Raji (cell line): ENCODE data around the gene ATXN3.

Source experiments
- POLR2A ChIP-seq: IDR thresholded peaks from 2 replicates; pipeline ENCODE4 v1.6.1; 2011; ENCODE audit warnings: low read depth, low read length, control low read depth; ENCODE audit not compliant: insufficient read depth

ATXN3 gene

DNA sequence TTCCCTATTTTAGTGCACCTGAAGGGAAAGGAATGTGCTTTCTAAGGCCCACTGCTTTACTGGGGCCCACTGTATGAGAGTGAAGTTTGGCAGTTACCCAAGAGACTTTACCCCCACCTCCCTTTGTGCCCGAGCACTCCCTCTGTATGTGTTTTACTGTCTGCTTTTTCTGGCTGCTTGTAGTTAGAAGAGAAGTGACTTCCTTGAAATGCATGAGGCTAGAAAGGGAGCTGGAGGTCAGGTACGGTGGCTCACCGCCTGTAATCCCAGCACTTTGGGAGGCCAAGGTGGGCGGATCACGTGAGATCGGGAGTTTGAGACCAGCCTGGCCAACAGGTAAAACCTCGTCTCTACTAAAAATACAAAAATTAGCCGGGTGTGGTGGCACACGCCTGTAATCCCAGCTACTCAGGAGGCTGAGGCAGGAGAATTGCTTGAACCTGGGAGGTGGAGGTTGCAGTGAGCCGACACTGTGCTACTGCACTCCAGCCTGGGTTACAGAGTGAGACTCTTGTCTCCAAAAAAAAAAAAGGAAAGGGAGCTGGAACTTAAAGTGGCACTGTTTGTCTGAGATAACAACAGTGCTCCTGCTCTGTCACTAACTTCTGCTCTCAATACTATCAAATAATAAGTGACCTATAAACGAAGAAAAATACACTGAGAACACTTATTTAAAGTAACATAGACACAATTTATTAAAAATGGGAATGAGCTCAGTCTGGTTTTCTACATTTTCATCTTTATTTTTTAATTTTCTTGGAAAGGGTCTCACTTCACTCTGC, 72.3 kb downstream of the ATXN3 start:
- no peak for TF ChIP-seq POLR2A

DNA sequence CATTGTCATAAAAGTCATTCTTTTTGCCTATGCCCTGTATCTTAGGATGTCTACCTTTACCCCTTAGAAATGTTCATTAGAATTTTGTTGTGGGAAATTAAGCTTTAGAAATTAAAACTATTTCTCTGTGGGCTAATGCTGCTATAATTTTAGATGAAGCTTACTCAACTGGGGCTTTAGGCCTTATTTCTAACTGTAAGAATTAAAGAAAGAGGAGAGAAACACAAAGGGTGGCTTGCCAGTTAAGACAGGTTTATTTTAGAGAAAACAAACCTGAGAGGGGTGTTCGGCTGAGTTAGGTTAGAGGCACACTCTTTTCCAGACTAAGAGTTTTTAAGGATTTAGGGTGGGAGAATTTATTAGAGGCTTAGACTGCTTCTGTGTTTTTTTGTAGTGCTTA, 72.9 kb downstream of the ATXN3 start:
- TF ChIP-seq POLR2A: no peak

DNA sequence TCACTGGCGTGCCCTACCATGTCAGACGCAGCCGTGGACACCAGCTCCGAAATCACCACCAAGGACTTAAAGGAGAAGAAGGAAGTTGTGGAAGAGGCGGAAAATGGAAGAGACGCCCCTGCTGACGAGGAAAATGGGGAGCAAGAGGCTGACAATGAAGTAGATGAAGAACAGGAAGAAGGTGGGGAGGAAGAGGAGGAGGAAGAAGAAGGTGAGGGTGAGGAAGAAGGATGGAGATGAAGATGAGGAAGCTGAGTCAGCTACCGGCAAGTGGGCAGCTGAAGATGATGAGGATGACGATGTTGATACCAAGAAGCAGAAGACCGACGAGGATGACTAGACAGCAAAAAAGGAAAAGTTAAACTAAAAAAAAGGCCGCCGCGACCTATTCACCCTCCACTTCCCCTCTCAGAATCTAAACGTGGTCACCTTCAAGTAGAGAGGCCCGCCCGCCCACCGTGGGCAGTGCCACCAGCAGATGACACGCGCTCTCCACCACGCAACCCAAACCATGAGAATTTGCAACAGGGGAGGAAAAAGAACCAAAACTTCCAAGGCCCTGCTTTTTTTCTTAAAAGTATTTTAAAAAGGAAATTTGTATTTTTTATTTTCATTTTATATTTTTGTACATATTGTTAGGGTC, 79.7 kb downstream of the ATXN3 start:
- TF ChIP-seq POLR2A: no peak

DNA sequence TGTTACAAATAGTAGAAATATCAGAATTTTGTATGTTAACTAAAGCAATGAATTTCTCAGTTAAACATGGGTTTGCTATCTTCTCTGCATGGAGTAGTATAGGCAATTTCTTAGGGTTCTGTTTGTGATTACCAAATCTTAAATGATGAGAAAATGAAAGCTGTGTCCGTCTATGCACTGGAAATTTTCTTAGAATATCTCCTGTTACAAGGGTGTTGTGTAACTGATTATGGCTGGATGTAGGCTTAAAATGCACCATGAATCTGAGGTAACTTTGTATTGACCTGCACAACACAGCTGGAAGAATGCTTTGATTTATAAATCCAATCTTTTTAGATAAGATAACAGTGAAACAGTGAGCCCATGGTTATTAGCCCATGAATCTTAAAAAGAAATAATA, 84.3 kb downstream of the ATXN3 start:
- no peak for TF ChIP-seq POLR2A

DNA sequence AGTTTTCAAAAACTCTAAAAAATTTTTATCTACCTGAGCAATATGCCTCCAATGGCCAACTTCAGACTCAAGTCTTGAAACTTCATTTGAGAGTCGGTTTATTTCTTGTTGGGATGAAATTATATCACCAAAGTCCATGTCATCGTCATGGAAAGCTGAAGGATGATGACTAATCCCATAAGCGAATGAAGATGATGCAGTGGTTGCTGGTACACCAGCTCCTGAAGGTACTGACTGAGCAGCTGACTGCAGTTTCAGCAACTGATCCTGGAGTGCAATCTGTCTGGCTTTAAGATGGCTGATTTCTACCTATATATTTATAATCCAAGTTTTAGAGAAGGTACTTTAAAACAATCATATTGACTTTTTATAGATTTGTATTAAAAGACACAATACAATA, 84.9 kb downstream of the ATXN3 start:
- no peak for TF ChIP-seq POLR2A

DNA sequence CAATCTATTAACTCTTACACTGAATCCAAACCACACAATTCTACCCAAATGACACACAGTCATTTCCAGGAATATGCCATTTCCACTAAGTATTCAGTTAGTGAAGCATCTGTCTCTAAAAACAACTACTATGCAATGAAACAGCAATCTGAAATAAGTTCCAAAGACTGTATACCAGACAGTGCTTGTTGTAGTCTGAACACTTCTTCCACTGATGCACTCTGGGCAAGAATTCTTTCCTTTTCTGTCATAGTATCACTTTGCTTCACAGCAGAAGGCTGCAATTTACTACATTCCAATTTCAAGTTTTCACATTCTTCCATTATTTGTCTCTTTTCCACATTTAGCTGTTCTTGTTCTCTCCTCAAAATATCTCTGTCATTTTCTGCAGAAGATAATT, 92.3 kb downstream of the ATXN3 start:
- TF ChIP-seq POLR2A: no peak

DNA sequence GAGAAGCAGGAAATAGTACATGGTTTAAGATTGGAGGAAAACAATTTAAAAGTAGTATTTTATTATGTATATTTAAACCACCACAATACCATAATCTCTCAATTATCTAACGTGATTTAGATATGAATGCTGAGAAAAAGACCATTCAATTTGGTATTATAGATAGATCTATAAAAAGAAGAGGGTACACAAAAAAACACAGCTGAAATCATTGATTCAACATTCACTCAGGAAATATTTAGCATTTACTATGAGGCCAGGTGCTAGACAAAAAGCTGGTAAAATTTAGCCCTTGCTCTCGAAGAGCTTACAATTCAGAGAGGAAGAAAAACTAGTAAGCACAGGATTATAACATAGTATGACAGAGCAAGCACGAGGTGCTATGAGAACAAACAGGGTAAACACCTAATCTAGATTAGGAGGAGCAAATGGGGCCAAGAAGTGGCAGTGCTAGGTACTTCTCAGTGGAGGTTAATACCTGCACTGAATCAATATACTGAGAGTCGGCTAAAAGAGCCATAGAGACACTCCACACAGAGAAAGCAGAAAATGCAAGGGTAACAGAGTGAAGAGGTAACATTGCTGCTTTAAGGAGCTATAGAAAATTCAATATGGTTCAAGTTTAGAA, 94.1 kb downstream of the ATXN3 start:
- TF ChIP-seq POLR2A: no peak

DNA sequence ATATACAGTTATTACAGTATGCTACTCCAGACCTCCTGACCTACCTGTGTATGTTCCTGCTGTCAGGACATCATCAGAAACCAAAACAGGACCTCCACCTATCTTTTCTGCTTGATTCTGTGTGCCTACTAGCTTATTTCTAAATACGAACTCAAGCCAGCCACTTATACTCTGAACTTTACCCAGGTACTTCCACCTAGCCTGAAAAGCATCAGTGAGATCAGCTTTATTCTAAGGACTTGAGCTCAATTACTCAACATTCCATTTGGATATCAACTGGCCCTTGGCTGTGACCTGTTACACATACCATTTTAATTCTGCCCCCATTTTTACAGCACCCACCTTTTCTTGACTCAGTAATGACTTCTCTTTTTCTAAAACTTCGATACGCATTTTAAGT, 95.7 kb downstream of the ATXN3 start:
- TF ChIP-seq POLR2A: no peak

DNA sequence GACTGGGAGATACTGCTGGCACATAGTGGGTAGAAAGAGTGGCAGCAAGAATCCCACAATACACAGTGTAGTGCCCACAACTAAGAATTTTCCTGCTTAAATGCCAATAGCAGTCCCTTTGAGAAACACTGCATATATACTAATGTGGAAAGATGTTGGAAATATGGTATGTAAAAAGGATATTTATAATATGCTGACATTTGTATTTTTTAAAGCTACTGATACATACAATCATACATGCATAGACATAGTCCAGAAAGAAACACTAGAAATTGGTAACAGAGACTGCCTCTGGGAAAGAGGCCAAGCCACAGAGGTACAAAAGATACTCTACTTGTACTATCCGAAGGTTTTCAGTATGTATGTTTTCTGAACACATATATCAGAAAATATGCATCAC, 96.8 kb downstream of the ATXN3 start:
- TF ChIP-seq POLR2A: no peak
